ENCODE measurements around the gene B4GALT1. TPM values are rescaled to one million over a fixed set of nuclear protein-coding genes. Genes with fewer than 3 reads are reported as not detected.
A peak's percentile ranks its signal among the peaks of the same experiment; 100 is the strongest.

The B4GALT1 gene
- total RNA-seq, 4 donors from 2014 or later: 42.3 to 60.4 (median 47.9) TPM

GRCh38 chr9:33182519-33182918, 15.4 kb upstream of the B4GALT1 start:
- no peak for TF ChIP-seq POLR2A (IDR thresholded peaks at IDR 0.05)
- TF ChIP-seq CTCF (IDR thresholded peaks at IDR 0.05): no peak
- Histone ChIP-seq H3K4me1 (peaks cover 25 to 31% (median 31%) of the 10 kb centered on the region in 3 donors), H3K27ac (peak overlapping the region in 1 of 4 donors; percentile 9), H3K27me3 (no peaks in the 10 kb centered on the region), H3K9me3 (no peaks in the 10 kb centered on the region), H3K4me3 (no peak overlapping the region), H3K36me3 (no peaks in the 10 kb centered on the region)
- WGBS, 2 donors: 87 to 90% methylated on average over 2 of the region's 2 CpGs
- intact Hi-C loops (cut with DNase I): no loop called here
- no peak for DNase-seq

GRCh38 chr9:33180526-33181184, 13.5 kb upstream of the B4GALT1 start:
- Histone ChIP-seq H3K4me1 (peaks cover 8 to 13% (median 12%) of the 10 kb centered on the region in 3 donors), H3K36me3 (no peaks in the 10 kb centered on the region), H3K4me3 (no peak overlapping the region), H3K27ac (no peak overlapping the region), H3K9me3 (no peaks in the 10 kb centered on the region), H3K27me3 (no peaks in the 10 kb centered on the region)
- WGBS, 2 donors: 58 to 59% methylated on average over 3 to 8 of the region's 8 CpGs
- no peak for TF ChIP-seq POLR2A (IDR thresholded peaks at IDR 0.05)
- intact Hi-C loops (cut with DNase I): no loop called here
- DNase-seq: no peak

- intact Hi-C loops (cut with DNase I): loop anchor here (10.0 kb wide), 1 partner anchor 94 kb away; no protein-coding TSS in a partner anchor
- no peak for DNase-seq
Observed at GRCh38 chr9:33178972-33179697, 12.0 kb upstream of the B4GALT1 start.

GRCh38 chr9:33177639-33178038, 10.5 kb upstream of the B4GALT1 start:
- intact Hi-C loops (cut with DNase I): loop anchor here (10.0 kb wide), 1 partner anchor 93 kb away; no protein-coding TSS in a partner anchor
- Histone ChIP-seq H3K27ac (no peak overlapping the region), H3K27me3 (no peaks in the 10 kb centered on the region), H3K36me3 (no peaks in the 10 kb centered on the region), H3K4me3 (no peak overlapping the region), H3K9me3 (no peaks in the 10 kb centered on the region), H3K4me1 (no peaks in the 10 kb centered on the region)
- DNase-seq: no peak
- no peak for TF ChIP-seq POLR2A (IDR thresholded peaks at IDR 0.05)
- no peak for TF ChIP-seq CTCF (IDR thresholded peaks at IDR 0.05)

More at GRCh38 chr9:33178972-33179697, 12.0 kb upstream of the B4GALT1 start:
- Histone ChIP-seq H3K36me3 (no peaks in the 10 kb centered on the region), H3K4me1 (no peaks in the 10 kb centered on the region), H3K4me3 (no peak overlapping the region), H3K9me3 (no peaks in the 10 kb centered on the region), H3K27ac (no peak overlapping the region), H3K27me3 (no peaks in the 10 kb centered on the region)
- TF ChIP-seq CTCF (IDR thresholded peaks at IDR 0.05) (peak in 1 of 6 experiments; percentile 17), POLR2A (IDR thresholded peaks at IDR 0.05) (no peak)
- 91 to 95% methylated on average over 3 of the region's 3 CpGs for WGBS, 2 donors

GRCh38 chr9:33177086-33177485, 9.9 kb upstream of the B4GALT1 start:
- Histone ChIP-seq H3K9me3 (no peaks in the 10 kb centered on the region), H3K27ac (no peak overlapping the region), H3K4me1 (no peaks in the 10 kb centered on the region), H3K4me3 (no peak overlapping the region), H3K27me3 (no peaks in the 10 kb centered on the region), H3K36me3 (no peaks in the 10 kb centered on the region)
- 79 to 83% methylated on average over 4 of the region's 4 CpGs for WGBS, 2 donors
- DNase-seq: no peak
- no peak for TF ChIP-seq POLR2A (IDR thresholded peaks at IDR 0.05)
- TF ChIP-seq CTCF (IDR thresholded peaks at IDR 0.05): no peak
- intact Hi-C loops (cut with DNase I): loop anchor here (10.0 kb wide), 1 partner anchor 92 kb away; no protein-coding TSS in a partner anchor
